GM23248 (cell line): Measurements from ENCODE around the gene MAGEB10.

Experiments
- EZH2 ChIP-seq: fragments of 200-600 bp; sonication (generic); IDR thresholded peaks from 2 replicates; pipeline ENCODE4 v1.6.1; 2018; ENCODE audit warnings: antibody characterized with exemption, mild to moderate bottlenecking; ENCODE audit not compliant: insufficient read depth, poor library complexity, severe bottlenecking
- EZH2phosphoT487 ChIP-seq: fragments of 200-600 bp; sonication (generic); IDR thresholded peaks from 2 replicates; pipeline ENCODE4 v1.6.1; 2018; ENCODE audit warnings: antibody characterized with exemption, moderate library complexity, mild to moderate bottlenecking, low read depth; ENCODE audit not compliant: insufficient read depth

DNA sequence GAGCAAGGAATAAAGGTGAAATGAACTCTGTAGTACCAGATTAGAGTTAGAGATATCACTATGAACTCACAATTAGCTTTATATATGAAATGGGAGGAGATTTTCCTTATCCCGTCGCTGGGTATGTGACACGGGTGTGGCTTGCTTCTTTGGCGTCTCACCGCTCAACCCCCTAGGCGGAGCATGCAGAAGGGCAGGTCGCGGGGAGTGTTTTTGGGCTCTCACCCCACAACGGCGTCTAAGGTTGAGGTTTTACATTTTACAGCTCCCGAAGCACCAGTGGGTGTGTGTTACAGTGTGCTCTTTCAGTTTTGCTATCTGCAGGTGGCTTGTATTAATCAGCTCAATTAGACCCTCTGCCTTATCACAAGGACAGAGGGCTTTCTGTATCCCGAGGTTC lies 42.1 kb upstream of the MAGEB10 start:
- TF ChIP-seq EZH2 (no peak), EZH2phosphoT487 (no peak)
